NB4 (cell line): ENCODE data around the gene GIN1.

Source experiments
- CTCF ChIP-seq: IDR thresholded peaks from one replicate; pipeline ENCODE4 v1.5.1; 2012; ENCODE audit warnings: low read depth, low read length
- MAX ChIP-seq: IDR thresholded peaks from 2 replicates; pipeline ENCODE4 v1.6.1; 2011; ENCODE audit warnings: low read depth, low read length
- MYC ChIP-seq: IDR thresholded peaks from 2 replicates; pipeline ENCODE4 v1.6.1; 2011; ENCODE audit warnings: low read depth, low read length
- POLR2A ChIP-seq: IDR thresholded peaks from 2 replicates; pipeline ENCODE4 v1.6.1; 2011; ENCODE audit warnings: mild to moderate bottlenecking; ENCODE audit not compliant: insufficient read length; ENCODE audit errors: extremely low read depth

DNA sequence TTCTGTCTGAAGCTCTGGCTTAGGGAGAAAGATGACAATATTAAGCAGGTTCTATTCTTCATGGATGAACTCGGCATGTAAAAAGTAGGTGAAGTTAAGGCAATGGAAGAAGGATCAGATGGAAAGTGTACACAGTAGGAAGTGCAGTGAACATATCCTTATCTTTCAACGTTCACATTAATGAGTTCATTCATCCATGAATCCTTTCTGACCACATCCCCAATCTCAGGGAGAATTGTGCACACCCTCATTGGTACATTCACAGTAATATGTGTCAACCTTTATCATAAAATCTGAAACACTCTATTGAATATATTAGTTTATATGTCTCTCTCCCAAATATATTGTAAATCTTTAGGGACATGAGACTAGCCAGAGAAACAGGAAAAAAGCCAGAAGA lies 5.5 kb downstream of the GIN1 start:
- TF ChIP-seq CTCF, result no peak
- TF ChIP-seq POLR2A, result no peak
- TF ChIP-seq MAX, result no peak
- TF ChIP-seq MYC, result no peak
